K562 (cell line): ENCODE data around the gene TFAM. TPM values are rescaled to one million over a fixed set of nuclear protein-coding genes. Genes with fewer than 3 reads are reported as not detected.
A peak's percentile ranks its signal among the peaks of the same experiment; 100 is the strongest.

Experiments
- CHD1 ChIP-seq: fragments of 200-600 bp; sonication (generic); IDR thresholded peaks from one replicate; pipeline ENCODE4 v1.6.1; 2012; ENCODE audit warnings: mild to moderate bottlenecking, moderate library complexity, low read length, inconsistent platforms
- FOXA3 ChIP-seq, 2 experiments: fragments of 450-650 bp in 1 of 2; sonication (generic) in 1 of 2; formaldehyde crosslinking; IDR thresholded peaks in 1 of 2; conservative IDR thresholded peaks in 1 of 2; 2 replicates each; pipeline versions ENCODE4 v1.4.0 to v1.8.0; 2020 to 2022; ENCODE audit warnings: mild to moderate bottlenecking in 2 of 2, missing genetic modification reagents in 1 of 2
- GATAD2A ChIP-seq: fragments of 450-650 bp; IDR thresholded peaks from 2 replicates; pipeline ENCODE4 v1.6.1; 2017
- MECOM ChIP-seq: fragments of 250-450 bp; sonication (Bioruptor Pico); IDR thresholded peaks from 2 replicates; pipeline ENCODE4 v1.8.0; 2022; ENCODE audit warnings: inconsistent platforms
- MTF1 ChIP-seq: fragments of 250-450 bp; sonication (Bioruptor Pico); IDR thresholded peaks from 2 replicates; pipeline ENCODE4 v1.9.0; 2021; ENCODE audit warnings: moderate library complexity, mild to moderate bottlenecking, inconsistent platforms, borderline replicate concordance
- MXI1 ChIP-seq: IDR thresholded peaks from 2 replicates; pipeline ENCODE4 v1.6.1; 2011; ENCODE audit warnings: low read depth, mild to moderate bottlenecking, improper control_type of control experiment, low read length
- NELFE ChIP-seq: IDR thresholded peaks from 2 replicates; pipeline ENCODE4 v1.6.1; 2011; ENCODE audit warnings: mild to moderate bottlenecking; ENCODE audit not compliant: insufficient read depth, insufficient read length
- NR2C1 ChIP-seq, 2 experiments: fragments of 450-650 bp; IDR thresholded peaks; 2 replicates each; pipeline ENCODE4 v1.6.1; 2017; ENCODE audit warnings: mild to moderate bottlenecking in 2 of 2, antibody characterized with exemption in 1 of 2, inconsistent platforms in 1 of 2, missing compliant biosample characterization in 1 of 2, missing genetic modification characterization in 1 of 2
- TAF1 ChIP-seq: IDR thresholded peaks from 2 replicates; pipeline ENCODE4 v1.6.1; 2011; ENCODE audit warnings: mild to moderate bottlenecking, low read length, moderate library complexity; ENCODE audit not compliant: insufficient read depth, control insufficient read depth, severe bottlenecking; ENCODE audit errors: extremely low read depth
- TEAD4 ChIP-seq, 2 experiments: sonication (generic) in 1 of 2; formaldehyde crosslinking in 1 of 2; IDR thresholded peaks; 2 replicates each; pipeline versions ENCODE4 v1.6.1 to v1.8.0; 2012 to 2022; ENCODE audit warnings: borderline replicate concordance in 1 of 2, inconsistent platforms in 1 of 2, low read length in 1 of 2, mild to moderate bottlenecking in 1 of 2, missing genetic modification reagents in 1 of 2
- TFAM ChIP-seq: fragments of 250-450 bp; sonication (Bioruptor Pico); conservative IDR thresholded peaks from 2 replicates; pipeline ENCODE4 v1.5.0; 2021; ENCODE audit warnings: mild to moderate bottlenecking, moderate library complexity
- XRCC4 ChIP-seq: IDR thresholded peaks from one replicate; pipeline ENCODE4 v1.6.1; 2011; ENCODE audit not compliant: insufficient read depth, insufficient read length; ENCODE audit errors: extremely low read depth
- ZNF75A ChIP-seq: fragments of 450-650 bp; formaldehyde crosslinking; IDR thresholded peaks from 2 replicates; pipeline ENCODE4 v1.4.0; 2020; ENCODE audit warnings: mild to moderate bottlenecking
- polyA plus RNA-seq, 8 experiments: library from polyadenylated mRNA; depleted of rRNA in 4 of 8; stranded (reverse) in 5 of 8; unstranded in 3 of 8; fragments of >200 nt; fragmentation: Nextera tagmentation in 2 of 8; fragmentation: Illumina TruSeq in 1 of 8; extraction: Ambion mirVana in 2 of 8; extraction: Trizol in 1 of 8; gene quantifications; 2 replicates each; pipeline versions ENCODE4 v1.2.1 to v1.2.3, GENCODE V29; 2011 to 2014; ENCODE audit warnings: inconsistent platforms in 1 of 8, missing spikeins in 1 of 8
- total RNA-seq, 7 experiments: library from RNA; depleted of rRNA in 6 of 7; stranded (reverse); fragments of >200 nt in 6 of 7; fragmentation: Illumina TruSeq in 2 of 7; extraction: Trizol in 2 of 7; gene quantifications; 2 replicates each; pipeline versions ENCODE4 v1.2.1 to v1.2.3, GENCODE V29; 2011 to 2021; ENCODE audit warnings: low replicate concordance in 1 of 7
- TF ChIP-seq, protein P1 (sequence below): sonication (generic); formaldehyde crosslinking; IDR thresholded peaks from 2 replicates; pipeline ENCODE4 v1.8.0; 2023; ENCODE audit warnings: mild to moderate bottlenecking, missing genetic modification reagents
- TF ChIP-seq, protein P2 (sequence below): fragments of 450-650 bp; formaldehyde crosslinking; IDR thresholded peaks from 2 replicates; pipeline ENCODE4 v1.4.0; 2022; ENCODE audit warnings: missing genetic modification characterization
- TF ChIP-seq, protein P3 (sequence below), 2 experiments: fragments of 450-650 bp; IDR thresholded peaks; 2 replicates each; pipeline ENCODE4 v1.6.1; 2016

The TFAM gene
- total and polyA plus RNA-seq, 9 of the 15 experiments (the other 6 are each of a cell fraction or from before 2014, with no cell fraction given): 74.3 to 227 (median 155) TPM

DNA sequence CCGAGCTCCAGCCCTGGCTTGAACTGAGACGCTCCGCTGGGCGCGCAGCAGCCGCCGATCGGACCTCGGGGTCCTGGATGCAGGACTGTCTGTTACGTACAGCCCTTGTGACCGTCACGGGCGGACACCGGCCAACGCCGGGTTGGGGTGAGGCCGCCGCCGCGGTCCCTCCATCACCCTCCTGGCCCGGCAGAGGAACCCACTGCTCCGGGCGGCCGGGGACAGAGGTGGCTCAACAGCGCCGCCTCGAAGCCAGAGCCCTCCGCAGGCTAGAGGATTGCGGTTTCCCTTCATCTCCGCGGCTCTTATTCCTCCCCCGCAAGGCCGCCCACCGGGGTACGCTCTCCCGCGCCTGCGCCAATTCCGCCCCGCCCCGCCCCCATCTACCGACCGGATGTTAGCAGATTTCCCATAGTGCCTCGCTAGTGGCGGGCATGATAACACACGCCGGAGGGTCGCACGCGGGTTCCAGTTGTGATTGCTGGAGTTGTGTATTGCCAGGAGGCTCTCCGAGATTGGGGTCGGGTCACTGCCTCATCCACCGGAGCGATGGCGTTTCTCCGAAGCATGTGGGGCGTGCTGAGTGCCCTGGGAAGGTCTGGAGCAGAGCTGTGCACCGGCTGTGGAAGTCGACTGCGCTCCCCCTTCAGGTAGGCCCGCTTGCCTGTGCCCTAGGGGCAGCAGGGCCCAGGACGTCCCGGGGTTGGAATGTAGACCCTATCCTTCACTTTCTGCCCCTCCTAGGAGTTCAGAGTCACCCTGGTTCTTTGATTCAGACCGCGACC lies at the start of gene TFAM (continued):
- TF ChIP-seq MTF1 (CRISPR knock-in tag): no peak
- TF ChIP-seq GATAD2A: peak; percentile 89
- TF ChIP-seq TAF1: peak; percentile 90
- peak in 1 of 2 experiments; percentile 84; a peak in 1 of 4 replicates for TF ChIP-seq FOXA3 (CRISPR knock-in tag; conservative IDR thresholded peaks at IDR 0.05 in 1 of 2, IDR thresholded peaks at IDR 0.05 in 1 of 2)
- no peak for TF ChIP-seq NELFE
- no peak for TF ChIP-seq TFAM (CRISPR knock-in tag)
- no peak for TF ChIP-seq XRCC4
- no peak for TF ChIP-seq TEAD4 (IDR thresholded peaks at IDR 0.05; ENCODE audit: low read length)
- no peak for TF ChIP-seq TEAD4 (CRISPR knock-in tag; IDR thresholded peaks at IDR 0.05; ENCODE audit: borderline replicate concordance)
- TF ChIP-seq MXI1: peak; percentile 75; the same call in 1 of the 2 replicates
- TF ChIP-seq MECOM: 0 out of 2 replicates have a peak, but pooled peaks have one; percentile 20
- TF ChIP-seq, protein P1, sequence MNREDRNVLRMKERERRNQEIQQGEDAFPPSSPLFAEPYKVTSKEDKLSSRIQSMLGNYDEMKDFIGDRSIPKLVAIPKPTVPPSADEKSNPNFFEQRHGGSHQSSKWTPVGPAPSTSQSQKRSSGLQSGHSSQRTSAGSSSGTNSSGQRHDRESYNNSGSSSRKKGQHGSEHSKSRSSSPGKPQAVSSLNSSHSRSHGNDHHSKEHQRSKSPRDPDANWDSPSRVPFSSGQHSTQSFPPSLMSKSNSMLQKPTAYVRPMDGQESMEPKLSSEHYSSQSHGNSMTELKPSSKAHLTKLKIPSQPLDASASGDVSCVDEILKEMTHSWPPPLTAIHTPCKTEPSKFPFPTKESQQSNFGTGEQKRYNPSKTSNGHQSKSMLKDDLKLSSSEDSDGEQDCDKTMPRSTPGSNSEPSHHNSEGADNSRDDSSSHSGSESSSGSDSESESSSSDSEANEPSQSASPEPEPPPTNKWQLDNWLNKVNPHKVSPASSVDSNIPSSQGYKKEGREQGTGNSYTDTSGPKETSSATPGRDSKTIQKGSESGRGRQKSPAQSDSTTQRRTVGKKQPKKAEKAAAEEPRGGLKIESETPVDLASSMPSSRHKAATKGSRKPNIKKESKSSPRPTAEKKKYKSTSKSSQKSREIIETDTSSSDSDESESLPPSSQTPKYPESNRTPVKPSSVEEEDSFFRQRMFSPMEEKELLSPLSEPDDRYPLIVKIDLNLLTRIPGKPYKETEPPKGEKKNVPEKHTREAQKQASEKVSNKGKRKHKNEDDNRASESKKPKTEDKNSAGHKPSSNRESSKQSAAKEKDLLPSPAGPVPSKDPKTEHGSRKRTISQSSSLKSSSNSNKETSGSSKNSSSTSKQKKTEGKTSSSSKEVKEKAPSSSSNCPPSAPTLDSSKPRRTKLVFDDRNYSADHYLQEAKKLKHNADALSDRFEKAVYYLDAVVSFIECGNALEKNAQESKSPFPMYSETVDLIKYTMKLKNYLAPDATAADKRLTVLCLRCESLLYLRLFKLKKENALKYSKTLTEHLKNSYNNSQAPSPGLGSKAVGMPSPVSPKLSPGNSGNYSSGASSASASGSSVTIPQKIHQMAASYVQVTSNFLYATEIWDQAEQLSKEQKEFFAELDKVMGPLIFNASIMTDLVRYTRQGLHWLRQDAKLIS (CRISPR knock-in tag): peak; percentile 86
- TF ChIP-seq, protein P2, sequence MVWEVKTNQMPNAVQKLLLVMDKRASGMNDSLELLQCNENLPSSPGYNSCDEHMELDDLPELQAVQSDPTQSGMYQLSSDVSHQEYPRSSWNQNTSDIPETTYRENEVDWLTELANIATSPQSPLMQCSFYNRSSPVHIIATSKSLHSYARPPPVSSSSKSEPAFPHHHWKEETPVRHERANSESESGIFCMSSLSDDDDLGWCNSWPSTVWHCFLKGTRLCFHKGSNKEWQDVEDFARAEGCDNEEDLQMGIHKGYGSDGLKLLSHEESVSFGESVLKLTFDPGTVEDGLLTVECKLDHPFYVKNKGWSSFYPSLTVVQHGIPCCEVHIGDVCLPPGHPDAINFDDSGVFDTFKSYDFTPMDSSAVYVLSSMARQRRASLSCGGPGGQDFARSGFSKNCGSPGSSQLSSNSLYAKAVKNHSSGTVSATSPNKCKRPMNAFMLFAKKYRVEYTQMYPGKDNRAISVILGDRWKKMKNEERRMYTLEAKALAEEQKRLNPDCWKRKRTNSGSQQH (CRISPR knock-in tag): no peak
- no peak for TF ChIP-seq ZNF75A (CRISPR knock-in tag)
- TF ChIP-seq, protein P3, sequence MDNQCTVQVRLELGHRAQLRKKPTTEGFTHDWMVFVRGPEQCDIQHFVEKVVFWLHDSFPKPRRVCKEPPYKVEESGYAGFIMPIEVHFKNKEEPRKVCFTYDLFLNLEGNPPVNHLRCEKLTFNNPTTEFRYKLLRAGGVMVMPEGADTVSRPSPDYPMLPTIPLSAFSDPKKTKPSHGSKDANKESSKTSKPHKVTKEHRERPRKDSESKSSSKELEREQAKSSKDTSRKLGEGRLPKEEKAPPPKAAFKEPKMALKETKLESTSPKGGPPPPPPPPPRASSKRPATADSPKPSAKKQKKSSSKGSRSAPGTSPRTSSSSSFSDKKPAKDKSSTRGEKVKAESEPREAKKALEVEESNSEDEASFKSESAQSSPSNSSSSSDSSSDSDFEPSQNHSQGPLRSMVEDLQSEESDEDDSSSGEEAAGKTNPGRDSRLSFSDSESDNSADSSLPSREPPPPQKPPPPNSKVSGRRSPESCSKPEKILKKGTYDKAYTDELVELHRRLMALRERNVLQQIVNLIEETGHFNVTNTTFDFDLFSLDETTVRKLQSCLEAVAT (IDR thresholded peaks at IDR 0.05): peak; percentile 32 to 93
- no peak for TF ChIP-seq CHD1
- TF ChIP-seq NR2C1 (IDR thresholded peaks at IDR 0.05): no peak
- no peak; the same call in 1 of the 2 replicates for TF ChIP-seq NR2C1 (tag; IDR thresholded peaks at IDR 0.05)
